Ishikawa (cell line): ENCODE data around the gene GNB3.

Source experiments
- CEBPB ChIP-seq: IDR thresholded peaks from 2 replicates; pipeline ENCODE4 v1.6.1; 2012
- CREB1 ChIP-seq: IDR thresholded peaks from 2 replicates; pipeline ENCODE4 v1.6.1; 2012; ENCODE audit warnings: low read depth
- EGR1 ChIP-seq: IDR thresholded peaks from 2 replicates; pipeline ENCODE4 v1.6.1; 2012
- EP300 ChIP-seq: IDR thresholded peaks from 2 replicates; pipeline ENCODE4 v1.6.1; 2012; ENCODE audit warnings: borderline replicate concordance
- FOXM1 ChIP-seq: IDR thresholded peaks from 2 replicates; pipeline ENCODE4 v1.6.1; 2012; ENCODE audit warnings: low read depth, borderline replicate concordance
- NFIC ChIP-seq: IDR thresholded peaks from 2 replicates; pipeline ENCODE4 v1.6.1; 2012
- RAD21 ChIP-seq: IDR thresholded peaks from 2 replicates; pipeline ENCODE4 v1.6.1; 2012; ENCODE audit warnings: low read depth
- TAF1 ChIP-seq: IDR thresholded peaks from 2 replicates; pipeline ENCODE4 v1.6.1; 2012; ENCODE audit warnings: low read depth, mild to moderate bottlenecking
- TCF12 ChIP-seq: IDR thresholded peaks from 2 replicates; pipeline ENCODE4 v1.6.1; 2012; ENCODE audit warnings: low read depth
- TEAD4 ChIP-seq: IDR thresholded peaks from 2 replicates; pipeline ENCODE4 v1.6.1; 2012
- YY1 ChIP-seq: IDR thresholded peaks from 2 replicates; pipeline ENCODE4 v1.6.1; 2012; ENCODE audit warnings: low read depth
- ZBTB7A ChIP-seq: IDR thresholded peaks from 2 replicates; pipeline ENCODE4 v1.6.1; 2012; ENCODE audit warnings: low read depth
- TF ChIP-seq, protein P1 (sequence below): IDR thresholded peaks from 2 replicates; pipeline ENCODE4 v1.6.1; 2012
- TF ChIP-seq, protein P2 (sequence below): IDR thresholded peaks from 2 replicates; pipeline ENCODE4 v1.6.1; 2012
- TF ChIP-seq, protein P3 (sequence below): IDR thresholded peaks from 2 replicates; pipeline ENCODE4 v1.6.1; 2012; ENCODE audit warnings: low read depth, mild to moderate bottlenecking

Gene GNB3

DNA sequence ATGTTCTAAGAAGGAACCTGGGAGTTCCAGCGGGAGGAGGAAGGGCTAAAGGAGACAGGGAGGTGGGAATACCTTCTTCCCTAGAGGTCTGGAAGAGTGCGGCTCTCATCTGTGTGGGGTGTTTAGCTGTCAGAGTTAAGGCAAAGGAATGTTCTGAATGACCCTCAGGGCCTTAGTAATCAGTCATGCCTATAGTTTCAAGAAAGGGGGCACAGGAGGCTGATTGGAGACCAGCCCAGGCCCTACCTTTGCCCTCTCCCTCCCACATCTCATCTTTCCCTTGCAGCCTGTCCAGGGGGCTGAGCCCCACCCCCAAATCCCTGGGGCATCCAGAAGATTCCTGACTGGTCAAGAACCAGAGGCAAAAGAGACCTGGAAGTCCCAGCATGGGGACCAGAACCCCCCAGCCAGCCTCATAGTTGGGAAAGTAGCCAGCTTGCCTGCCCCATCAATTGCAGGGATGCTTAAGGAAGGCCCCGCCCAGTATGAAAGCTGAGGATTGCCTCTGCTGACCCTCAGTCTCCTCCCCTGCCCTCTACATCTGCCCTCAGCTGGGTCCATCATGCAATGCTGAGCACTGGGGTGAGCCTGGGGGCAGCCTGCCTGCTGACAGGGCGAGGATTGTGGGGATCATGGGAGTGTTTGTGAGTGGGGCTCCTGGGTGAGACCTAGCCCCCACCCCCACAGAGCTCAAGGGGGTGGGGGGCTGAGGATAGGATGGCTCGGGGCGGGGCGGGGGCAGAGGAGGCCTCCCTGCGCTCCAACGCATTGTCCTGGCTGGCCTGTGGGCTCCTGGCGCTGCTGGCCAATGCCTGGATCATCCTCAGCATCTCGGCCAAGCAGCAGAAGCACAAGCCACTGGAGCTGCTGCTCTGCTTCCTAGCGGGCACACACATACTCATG lies 17.3 kb upstream of the GNB3 start:
- TF ChIP-seq EGR1: no peak
- no peak for TF ChIP-seq FOXM1
- no peak for TF ChIP-seq TAF1
- TF ChIP-seq, protein P1, sequence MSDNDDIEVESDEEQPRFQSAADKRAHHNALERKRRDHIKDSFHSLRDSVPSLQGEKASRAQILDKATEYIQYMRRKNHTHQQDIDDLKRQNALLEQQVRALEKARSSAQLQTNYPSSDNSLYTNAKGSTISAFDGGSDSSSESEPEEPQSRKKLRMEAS: no peak
- TF ChIP-seq CEBPB: no peak
- TF ChIP-seq TCF12: no peak
- TF ChIP-seq, protein P2, sequence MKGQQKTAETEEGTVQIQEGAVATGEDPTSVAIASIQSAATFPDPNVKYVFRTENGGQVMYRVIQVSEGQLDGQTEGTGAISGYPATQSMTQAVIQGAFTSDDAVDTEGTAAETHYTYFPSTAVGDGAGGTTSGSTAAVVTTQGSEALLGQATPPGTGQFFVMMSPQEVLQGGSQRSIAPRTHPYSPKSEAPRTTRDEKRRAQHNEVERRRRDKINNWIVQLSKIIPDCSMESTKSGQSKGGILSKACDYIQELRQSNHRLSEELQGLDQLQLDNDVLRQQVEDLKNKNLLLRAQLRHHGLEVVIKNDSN: no peak
- no peak for TF ChIP-seq CREB1
- no peak for TF ChIP-seq ZBTB7A
- no peak for TF ChIP-seq YY1
- no peak for TF ChIP-seq EP300
- no peak for TF ChIP-seq RAD21
- TF ChIP-seq TEAD4: no peak
- TF ChIP-seq, protein P3, sequence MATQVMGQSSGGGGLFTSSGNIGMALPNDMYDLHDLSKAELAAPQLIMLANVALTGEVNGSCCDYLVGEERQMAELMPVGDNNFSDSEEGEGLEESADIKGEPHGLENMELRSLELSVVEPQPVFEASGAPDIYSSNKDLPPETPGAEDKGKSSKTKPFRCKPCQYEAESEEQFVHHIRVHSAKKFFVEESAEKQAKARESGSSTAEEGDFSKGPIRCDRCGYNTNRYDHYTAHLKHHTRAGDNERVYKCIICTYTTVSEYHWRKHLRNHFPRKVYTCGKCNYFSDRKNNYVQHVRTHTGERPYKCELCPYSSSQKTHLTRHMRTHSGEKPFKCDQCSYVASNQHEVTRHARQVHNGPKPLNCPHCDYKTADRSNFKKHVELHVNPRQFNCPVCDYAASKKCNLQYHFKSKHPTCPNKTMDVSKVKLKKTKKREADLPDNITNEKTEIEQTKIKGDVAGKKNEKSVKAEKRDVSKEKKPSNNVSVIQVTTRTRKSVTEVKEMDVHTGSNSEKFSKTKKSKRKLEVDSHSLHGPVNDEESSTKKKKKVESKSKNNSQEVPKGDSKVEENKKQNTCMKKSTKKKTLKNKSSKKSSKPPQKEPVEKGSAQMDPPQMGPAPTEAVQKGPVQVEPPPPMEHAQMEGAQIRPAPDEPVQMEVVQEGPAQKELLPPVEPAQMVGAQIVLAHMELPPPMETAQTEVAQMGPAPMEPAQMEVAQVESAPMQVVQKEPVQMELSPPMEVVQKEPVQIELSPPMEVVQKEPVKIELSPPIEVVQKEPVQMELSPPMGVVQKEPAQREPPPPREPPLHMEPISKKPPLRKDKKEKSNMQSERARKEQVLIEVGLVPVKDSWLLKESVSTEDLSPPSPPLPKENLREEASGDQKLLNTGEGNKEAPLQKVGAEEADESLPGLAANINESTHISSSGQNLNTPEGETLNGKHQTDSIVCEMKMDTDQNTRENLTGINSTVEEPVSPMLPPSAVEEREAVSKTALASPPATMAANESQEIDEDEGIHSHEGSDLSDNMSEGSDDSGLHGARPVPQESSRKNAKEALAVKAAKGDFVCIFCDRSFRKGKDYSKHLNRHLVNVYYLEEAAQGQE: no peak
- no peak for TF ChIP-seq NFIC

DNA sequence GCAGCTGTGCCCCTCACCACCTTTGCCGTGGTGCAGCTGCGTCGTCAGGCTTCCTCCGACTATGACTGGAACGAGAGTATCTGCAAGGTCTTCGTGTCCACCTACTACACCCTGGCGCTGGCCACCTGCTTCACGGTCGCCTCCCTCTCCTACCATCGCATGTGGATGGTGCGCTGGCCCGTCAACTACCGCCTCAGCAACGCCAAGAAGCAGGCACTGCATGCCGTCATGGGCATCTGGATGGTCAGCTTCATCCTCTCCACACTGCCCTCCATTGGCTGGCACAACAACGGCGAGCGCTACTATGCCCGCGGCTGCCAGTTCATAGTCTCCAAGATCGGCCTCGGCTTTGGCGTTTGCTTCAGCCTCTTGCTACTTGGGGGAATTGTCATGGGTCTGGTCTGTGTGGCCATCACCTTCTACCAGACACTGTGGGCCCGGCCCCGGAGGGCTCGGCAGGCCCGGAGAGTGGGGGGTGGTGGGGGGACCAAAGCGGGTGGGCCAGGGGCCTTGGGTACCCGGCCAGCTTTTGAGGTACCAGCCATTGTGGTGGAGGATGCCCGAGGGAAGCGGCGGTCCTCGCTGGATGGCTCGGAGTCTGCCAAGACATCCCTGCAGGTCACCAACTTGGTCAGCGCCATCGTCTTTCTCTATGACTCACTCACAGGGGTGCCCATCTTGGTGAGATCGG lies 16.5 kb upstream of the GNB3 start:
- TF ChIP-seq, protein P1: no peak

DNA sequence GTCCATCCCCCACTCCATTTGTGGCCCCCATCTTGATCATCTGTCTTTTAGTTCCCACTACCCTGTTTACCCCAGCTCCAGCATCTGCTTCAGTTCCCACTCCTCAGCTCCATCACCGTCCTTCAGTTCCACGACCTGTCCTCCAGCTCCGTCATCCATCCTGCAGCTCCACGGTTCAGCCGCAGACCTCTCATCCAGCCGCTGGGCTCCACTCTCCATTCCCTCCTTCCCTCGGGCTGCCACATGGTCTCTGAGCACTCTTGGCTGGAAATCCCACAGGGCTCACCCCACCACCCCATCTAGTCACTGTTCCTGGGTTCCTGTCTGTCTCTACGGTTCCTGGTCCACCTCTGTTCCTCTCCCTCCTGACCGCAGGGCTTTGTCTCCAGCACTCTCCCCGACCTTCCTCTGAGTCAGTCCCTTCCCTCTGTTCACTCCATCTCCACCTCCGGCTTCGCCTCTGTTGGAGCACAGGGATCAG lies 15.8 kb upstream of the GNB3 start:
- TF ChIP-seq ZBTB7A: no peak
- TF ChIP-seq TAF1: no peak
- TF ChIP-seq, protein P1: no peak
- no peak for TF ChIP-seq CEBPB
- no peak for TF ChIP-seq RAD21
- TF ChIP-seq YY1: no peak
- no peak for TF ChIP-seq FOXM1
- TF ChIP-seq, protein P3: no peak
- TF ChIP-seq TEAD4: no peak
- no peak for TF ChIP-seq EP300
- no peak for TF ChIP-seq EGR1
- no peak for TF ChIP-seq CREB1
- no peak for TF ChIP-seq TCF12
- no peak for TF ChIP-seq NFIC
- TF ChIP-seq, protein P2: no peak

DNA sequence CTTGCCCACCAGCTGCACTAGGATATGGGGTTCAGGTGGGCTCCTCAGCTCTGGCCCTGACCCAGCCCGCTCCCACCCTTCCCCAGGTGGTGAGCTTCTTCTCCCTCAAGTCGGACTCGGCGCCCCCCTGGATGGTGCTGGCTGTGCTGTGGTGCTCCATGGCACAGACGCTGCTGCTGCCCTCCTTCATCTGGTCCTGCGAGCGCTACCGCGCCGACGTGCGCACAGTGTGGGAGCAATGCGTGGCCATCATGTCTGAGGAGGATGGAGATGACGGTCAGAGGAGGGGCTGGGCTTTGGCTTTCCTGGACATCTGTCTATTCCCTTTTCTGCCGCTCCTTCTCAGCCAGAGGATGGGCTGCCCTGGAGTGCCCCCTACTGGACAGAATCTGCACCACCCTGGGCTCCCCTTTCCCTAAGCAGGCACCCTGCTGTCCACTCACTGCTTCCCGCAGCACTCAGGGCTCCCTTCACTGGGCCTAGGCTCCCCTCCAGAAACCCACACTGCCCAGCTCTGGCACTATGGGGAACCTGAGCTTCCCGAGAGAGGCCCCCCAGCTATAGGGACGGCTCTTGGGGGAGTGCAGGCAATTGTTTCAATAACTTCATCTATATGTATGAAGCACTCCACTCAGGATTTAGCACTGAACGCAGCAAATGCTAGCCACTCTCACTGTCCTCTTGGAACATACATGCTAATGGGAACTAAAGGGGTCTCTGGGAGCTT lies 15.2 kb upstream of the GNB3 start:
- TF ChIP-seq CEBPB: no peak
- peak; percentile 79 for TF ChIP-seq TEAD4
- peak; percentile 99 for TF ChIP-seq RAD21

DNA sequence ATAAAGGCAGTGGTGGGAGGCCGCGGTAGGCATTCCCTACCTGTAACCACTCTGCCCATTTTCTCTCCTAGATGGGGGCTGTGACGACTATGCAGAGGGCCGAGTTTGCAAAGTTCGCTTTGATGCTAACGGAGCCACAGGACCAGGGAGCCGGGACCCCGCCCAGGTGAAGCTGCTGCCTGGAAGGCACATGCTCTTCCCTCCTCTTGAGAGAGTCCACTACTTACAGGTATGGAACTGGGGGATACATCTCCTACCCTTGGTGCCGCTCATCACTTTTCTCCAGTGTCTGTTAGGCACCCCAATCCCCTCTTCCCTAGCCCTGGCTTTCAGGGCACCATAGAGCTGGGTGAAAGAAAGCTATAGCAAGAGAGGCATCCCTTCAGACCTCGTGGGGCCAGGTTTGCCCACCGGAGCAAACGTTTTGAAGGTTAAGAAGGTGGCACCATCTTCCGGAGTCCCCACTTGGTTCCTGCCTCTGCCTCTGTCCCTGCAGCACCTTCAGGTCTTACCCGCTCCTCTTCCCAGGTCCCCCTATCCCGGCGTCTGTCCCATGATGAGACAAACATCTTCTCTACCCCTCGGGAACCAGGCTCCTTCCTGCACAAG lies 14.5 kb upstream of the GNB3 start:
- no peak for TF ChIP-seq FOXM1
- no peak for TF ChIP-seq CREB1
- no peak for TF ChIP-seq EP300
- TF ChIP-seq ZBTB7A: no peak
- TF ChIP-seq, protein P3: no peak
- TF ChIP-seq NFIC: no peak
- no peak for TF ChIP-seq TEAD4
- no peak for TF ChIP-seq EGR1
- no peak for TF ChIP-seq RAD21
- no peak for TF ChIP-seq CEBPB
- no peak for TF ChIP-seq TCF12
- no peak for TF ChIP-seq YY1
- TF ChIP-seq, protein P1: no peak
- TF ChIP-seq, protein P2: no peak
- TF ChIP-seq TAF1: no peak
